Renal cortical epithelial cell (primary cell): ENCODE measurements around the gene PFKM. TPM values are rescaled to one million over a fixed set of nuclear protein-coding genes. Genes with fewer than 3 reads are reported as not detected.
"Not testable (repeated sequence)": the region's sequence is repeated elsewhere in the genome, so short reads cannot be mapped to it uniquely, and the experiment has no call there.

Experiments used
- DNase-seq: peaks from one replicate; pipeline ENCODE4 v3.0.0-alpha.2; 2011; ENCODE audit warnings: low read depth
- total RNA-seq: library from RNA; depleted of rRNA; stranded (reverse); fragments of >200 nt; gene quantifications from 2 replicates; pipeline ENCODE4 v1.2.3, GENCODE V29; 2014

PFKM gene
- total RNA-seq, 1 donor from 2014 or later, result 79.3 TPM

DNA sequence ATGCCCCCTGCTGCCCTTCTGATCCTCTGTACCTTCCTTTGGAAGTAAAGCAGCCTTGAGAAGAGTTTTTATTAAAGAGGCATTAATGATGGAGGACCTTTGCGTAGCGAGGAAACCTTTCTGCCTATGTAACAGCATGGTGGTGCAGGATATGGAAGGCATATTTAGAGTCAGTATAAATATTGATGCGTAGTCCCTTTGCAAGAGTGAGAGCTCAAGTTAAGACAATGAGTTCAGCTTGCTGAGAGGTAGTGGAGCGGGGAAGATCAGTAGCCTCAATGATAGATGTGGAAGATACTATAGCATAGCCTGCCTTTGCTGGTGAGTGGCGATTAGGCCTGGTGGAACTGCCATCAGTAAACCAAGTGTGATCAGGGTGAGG, 7.9 kb upstream of the PFKM start:
- not testable (repeated sequence) for DNase-seq

DNA sequence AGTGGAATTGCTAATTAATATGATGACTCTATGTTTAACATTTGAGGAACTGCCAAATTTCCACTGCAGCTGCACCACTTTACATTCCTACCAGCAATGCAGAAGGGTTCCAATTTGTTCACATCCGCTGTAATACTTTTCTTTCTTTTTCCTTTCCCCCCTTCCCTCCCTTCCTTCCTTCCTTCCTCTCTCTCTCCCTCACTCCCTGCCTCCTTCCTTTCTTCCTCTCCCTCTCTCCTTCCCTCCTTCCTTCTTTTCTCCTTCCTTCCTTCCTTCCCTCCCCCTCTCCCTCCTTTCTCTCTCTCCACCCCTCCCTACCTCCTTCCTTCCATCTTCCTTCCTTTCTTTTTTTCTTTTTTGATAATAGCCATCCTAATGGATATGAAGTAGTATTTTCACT, 3.2 kb upstream of the PFKM start:
- DNase-seq, result no peak

DNA sequence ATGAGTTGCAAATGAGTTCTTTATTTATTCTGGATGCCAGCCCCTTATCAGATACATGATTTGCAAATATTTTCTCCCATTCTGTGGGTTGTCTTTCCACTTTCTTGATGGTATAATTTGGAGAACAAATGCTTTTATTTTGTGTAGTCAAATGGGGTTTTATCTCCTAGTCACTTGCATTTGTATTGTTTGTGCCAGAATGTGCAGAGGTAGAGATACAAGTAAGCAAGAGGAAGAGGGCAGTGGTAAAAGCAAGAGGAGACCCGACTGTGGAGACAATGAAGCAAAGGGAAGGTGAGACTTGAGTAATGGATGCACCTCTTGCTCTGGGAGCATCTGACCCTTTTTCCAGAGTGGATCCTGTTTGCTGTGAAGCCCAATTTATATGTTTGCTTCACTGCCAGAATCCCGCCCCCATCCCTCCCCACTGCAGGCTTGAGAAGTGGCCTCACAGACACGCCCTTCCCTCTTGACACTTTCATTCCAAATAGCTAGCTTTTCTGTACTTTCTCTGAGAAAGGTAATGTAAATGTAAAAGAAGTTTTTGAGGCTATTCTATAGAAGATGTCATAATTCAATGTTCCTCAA, 786 bp upstream of the PFKM start:
- no peak for DNase-seq

DNA sequence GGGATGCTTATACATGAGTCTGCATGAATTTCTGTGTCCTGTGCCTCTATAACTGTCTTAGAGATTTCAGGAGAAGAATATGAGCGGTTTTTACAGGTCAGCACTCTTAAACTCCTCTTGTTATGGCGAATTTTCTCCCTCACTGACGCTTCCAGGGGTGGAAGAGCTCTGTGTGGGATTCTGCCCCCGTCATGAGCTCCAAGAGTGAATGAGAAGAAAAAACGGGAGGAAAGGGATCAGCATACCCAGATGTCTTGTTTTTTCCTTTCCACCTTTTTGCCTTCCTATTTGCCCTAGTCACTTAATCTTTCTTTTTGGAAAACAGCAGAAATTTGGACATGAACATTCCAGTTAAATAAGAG, 651 bp downstream of the PFKM start:
- no peak for DNase-seq

DNA sequence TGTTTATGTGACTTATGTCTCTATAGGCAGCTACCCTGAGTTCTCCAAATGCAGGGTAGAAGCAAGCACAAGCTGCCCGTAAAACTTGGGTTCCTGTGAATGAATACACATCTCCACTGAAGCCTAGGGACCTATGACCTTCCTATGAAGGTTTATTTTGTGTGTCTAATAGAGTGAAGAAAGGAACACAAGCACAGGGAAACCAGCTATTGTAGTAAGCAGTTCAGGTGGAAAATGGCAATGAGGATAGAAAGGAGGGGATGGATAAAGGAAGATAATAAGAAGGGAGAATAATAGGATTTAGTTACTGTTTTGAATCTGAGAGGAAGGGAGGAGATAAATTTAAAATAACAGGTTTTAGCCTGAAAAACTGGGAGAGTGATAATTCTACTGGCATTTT, 2.4 kb downstream of the PFKM start:
- peak; percentile 47 for DNase-seq

GRCh38 chr12:48122065-48122834, 3.1 kb downstream of the PFKM start:
- no peak for DNase-seq

DNA sequence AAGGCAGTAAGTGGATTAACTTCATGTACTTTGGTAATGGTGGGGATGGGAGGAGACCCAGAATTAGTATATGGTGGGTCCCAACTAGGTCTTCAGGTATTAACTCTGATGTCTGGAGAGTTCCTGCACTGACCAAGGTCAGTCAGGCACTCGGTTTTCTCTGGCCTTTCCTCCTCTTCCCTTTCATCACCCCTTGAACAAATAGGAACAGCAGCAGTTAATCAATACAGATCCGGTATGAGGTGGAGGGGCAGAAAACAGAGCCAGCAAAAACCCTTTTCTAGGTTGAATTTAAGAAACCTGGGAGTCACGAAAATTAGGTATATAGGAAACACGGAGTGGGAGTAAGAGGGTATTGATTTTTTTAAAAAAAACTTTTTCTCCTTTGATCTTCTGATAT, 4.0 kb downstream of the PFKM start:
- DNase-seq, result no peak

GRCh38 chr12:48125542-48125941, 6.4 kb downstream of the PFKM start:
- not testable (repeated sequence) for DNase-seq

DNA sequence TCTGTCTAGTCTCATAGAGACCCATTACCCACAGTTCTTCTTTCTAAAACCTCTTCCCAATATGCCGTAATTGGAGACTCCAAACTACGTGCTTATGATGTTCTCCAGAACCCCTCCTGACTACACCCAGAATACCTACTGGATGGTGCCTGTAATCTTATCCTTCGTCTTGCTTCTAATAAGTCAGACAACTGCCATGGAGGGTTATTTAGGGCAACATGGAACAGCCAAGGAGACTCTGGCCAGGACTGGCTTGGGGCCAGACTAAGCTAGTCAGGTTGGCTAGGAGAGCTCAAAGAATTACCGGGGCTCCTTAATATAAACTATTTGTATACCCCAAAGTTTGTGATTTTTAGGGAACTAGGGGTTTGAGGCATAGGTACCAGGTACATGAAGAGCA, 6.8 kb downstream of the PFKM start:
- no peak for DNase-seq

DNA sequence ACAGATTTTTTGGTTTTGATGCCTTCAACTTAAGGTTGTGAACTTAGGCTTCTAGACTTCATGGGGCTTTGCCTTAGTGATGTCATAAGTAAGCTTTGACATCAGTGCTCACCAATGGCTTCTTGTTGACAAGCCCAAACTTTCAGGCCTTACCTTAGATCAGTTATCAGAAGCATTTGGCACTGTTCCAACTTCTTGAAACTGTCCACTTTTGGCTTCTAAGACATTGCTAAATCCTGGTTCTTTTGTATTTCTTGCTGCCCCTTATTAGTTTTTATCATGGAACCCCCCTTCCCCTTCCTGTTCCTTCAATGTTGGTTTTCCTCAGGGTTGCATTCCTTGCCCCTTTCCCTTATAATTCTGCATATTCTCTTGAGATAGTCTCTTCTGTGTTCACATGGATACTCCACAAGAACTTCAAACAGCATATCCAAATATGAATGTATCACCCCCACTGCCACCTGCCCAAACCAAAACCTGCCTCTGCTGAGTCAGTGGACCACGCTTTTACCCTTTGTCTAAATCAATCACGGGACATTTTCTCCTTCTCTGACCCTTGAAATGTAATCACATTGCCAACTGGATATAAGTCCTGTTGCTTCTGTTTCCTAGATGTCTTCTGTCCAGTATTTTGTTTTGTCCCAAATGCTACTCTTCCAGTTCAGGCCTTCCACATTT, 7.9 kb downstream of the PFKM start:
- DNase-seq, result no peak

DNA sequence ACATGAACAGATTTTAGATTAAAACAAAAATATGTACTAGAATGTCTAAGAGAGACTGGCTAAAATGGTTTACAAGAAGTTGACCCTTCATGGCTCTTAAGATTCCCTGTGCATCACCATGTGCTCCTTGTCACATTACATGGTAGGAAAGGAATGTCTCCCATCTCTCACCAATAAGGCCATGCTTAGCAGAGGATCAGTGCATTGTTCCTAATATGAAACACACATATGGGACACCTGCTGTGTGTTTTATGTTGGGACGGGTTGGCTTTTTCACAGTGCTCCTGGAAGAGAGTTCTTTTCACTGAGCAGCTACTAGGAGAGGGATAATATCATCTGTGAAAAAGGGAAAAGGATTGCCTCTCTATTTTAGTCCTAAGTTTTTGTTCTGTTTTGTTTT, 9.6 kb downstream of the PFKM start:
- DNase-seq, result no peak

DNA sequence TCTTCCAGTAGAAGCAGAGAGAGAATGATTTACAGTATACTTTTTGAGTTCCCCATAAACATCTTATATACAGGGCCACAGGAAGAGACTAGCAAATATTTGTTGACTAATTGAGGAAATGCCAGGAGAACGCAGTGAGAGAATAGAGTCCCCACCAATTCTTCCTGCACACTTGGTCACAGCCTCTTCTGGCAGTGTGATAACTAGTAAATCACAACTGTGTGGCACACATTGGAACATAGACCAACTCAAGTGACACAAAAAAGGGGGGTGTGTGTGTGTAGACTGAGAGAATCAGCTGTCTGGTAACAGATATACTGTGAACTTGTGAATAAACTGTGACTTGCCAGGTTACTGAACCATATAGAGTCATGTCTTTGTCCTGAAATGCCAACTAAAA, 10.2 kb downstream of the PFKM start:
- no peak for DNase-seq

GRCh38 chr12:48131517-48131916, 12.4 kb downstream of the PFKM start:
- no peak for DNase-seq

GRCh38 chr12:48132826-48133225, 13.7 kb downstream of the PFKM start:
- no peak for DNase-seq

- no peak for DNase-seq
These were observed 15.9 kb downstream of the PFKM start for GRCh38 chr12:48135027-48135426.

DNA sequence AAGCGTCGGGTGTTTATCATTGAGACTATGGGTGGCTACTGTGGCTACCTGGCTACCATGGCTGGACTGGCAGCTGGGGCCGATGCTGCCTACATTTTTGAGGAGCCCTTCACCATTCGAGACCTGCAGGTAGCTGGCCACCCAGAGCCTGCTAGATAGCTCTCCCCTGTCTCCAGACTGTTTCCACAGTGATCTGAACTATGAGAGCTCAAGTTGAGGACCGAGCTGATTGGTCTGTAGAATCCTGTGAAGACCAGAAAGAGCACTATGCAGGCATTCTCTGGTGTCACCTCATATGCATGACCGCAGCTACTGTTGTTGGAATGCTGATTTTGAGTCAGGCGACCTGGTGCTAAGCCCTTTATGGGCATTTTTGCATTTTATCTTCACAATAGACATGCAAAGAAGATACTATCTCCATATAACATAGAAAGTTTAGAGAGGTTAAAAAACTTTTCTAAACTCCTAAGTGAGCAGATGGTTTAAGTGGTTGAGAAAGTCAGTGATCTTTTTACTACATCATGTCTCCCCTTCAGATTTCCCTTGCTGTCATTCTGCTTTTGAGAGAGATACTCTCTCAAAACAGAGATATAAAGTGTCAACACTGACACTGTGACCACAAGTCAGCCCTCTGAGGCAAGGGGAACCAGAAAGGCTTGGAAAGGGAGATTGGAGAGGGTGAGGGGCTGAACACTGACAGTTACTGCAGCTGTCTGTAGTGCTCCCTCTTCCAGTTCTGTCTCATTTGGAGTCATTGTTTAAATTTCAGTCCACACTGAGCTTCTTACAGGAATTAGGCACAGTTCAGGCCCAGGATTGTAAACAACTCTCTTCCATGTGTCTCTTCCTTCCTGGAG, 23.9 kb downstream of the PFKM start:
- DNase-seq, result no peak

- no peak for DNase-seq
These were observed 24.7 kb downstream of the PFKM start for GRCh38 chr12:48143898-48144297.

- DNase-seq, result no peak
These were observed 26.8 kb downstream of the PFKM start for GRCh38 chr12:48145981-48146380.

- no peak for DNase-seq
These were observed 32.1 kb downstream of the PFKM start for GRCh38 chr12:48151103-48151771.

- DNase-seq, result not testable (repeated sequence)
These were observed 36.6 kb downstream of the PFKM start for GRCh38 chr12:48155786-48156185.

- no peak for DNase-seq
These were observed 37.5 kb downstream of the PFKM start for GRCh38 chr12:48156652-48157017.
